DMS53 treated with DMSO at 0.1 percent for 48 hours (cell line): ENCODE results near the gene TRIM2.
A peak's percentile ranks its signal among the peaks of the same experiment; 100 is the strongest.

Experiments used
- DNase-seq: peaks from one replicate; lab custom pipeline; 2025; ENCODE audit not compliant: unreplicated experiment; lab: John Stamatoyannopoulos, UW

Gene TRIM2

DNA sequence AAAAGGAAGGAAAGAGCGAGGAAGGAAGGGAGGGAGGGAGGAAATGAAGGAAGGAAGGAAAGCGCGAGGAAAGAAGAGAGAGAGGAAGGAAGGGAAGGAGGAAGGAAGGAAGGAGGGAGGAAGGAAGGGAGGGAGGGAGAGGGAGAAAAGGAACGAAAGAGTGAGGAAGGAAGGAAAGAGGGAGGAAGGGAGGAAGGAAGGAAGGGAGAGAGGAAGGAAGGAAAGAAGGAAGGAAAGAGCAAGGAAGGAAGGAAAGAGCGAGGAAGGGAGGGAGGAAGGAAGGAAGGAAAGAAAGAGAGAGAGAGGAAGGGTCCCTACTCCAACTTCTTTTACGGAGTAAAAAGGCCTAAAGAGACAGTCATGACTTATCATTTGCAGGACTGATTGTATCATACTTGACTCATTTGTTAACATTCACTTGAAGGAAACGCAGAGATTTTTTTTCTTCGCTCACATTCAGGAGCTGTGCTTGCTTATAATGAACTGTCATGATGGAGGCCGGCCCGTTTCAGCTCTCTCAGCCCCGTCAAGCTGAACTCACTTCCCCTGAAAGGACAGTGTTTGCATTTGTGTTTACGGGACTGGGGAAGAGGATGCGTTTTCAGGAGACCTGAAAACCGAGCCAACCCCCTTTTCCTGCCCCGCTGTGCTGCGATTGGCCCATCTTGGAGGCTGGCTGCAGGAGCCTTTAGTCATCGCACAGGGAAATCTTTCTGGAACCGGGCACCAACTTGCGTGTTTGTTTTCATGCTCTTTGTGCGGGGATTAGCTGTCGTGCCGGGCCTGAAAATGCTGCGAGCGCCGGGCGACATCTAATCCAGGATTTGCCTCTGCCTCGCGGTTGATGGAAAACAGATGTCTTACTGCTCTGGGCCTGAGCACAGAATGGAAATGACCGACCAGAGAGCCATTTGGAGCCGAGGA lies 17.8 kb downstream of the TRIM2 start:
- no peak for DNase-seq

- no peak for DNase-seq
Observed at GRCh38 chr4:153222707-153223426, 18.6 kb downstream of the TRIM2 start.

- DNase-seq = no peak
Observed at GRCh38 chr4:153223427-153223801, 19.2 kb downstream of the TRIM2 start.

- peak; percentile 36 for DNase-seq
Observed at GRCh38 chr4:153223930-153224329, 19.7 kb downstream of the TRIM2 start.

- no peak for DNase-seq
Observed at GRCh38 chr4:153224474-153224873, 20.2 kb downstream of the TRIM2 start.

- DNase-seq = no peak
Observed at GRCh38 chr4:153227469-153228075, 23.3 kb downstream of the TRIM2 start.

DNA sequence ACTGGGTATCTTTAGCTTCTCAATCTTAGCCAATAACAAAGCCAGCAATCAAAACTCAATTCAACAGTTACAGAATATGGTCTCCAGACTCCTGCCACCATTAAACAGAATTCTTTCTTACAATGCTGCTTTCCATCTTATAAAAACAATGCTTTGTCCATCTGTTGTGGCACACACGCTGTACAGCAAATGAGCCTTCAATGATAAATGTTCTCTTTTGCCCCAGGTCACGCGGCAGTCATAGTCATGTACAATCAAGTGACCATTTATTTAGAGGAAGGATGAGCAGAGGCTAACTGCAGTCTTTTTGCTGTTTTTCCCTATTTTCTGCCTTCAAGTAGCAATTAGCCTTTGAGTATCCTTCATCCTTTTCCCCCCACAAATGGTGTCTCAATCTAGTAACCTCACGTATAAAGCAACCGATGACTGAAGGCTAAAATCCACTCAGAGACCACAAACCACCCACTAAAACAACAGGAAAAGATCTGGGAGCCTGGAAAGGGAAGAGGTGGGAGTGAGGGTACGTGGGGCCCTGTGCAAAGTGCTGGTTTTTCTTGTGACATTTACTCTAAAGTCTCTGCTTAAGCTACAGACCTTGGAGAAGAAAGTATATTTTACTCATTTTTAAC lies 24.4 kb downstream of the TRIM2 start:
- DNase-seq = no peak

DNA sequence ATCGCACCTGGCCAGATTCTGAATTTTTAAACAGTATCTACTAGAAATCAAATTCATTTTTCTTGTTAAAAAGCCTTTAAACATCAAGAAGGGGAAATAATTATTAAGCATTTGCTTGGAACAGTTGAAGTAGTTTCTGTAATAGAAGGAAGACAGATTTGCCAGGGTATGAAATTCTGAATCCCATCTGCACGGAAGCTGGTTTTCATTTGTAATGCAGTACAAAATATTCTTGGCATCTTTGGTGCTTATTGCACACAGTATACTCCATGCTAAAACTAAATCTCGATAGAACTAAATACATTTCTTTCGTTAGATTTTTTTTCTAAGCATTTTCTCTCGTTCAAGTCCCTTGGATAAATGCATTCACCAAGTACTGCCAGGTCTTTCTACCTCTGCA lies 25.3 kb downstream of the TRIM2 start:
- DNase-seq = no peak

DNA sequence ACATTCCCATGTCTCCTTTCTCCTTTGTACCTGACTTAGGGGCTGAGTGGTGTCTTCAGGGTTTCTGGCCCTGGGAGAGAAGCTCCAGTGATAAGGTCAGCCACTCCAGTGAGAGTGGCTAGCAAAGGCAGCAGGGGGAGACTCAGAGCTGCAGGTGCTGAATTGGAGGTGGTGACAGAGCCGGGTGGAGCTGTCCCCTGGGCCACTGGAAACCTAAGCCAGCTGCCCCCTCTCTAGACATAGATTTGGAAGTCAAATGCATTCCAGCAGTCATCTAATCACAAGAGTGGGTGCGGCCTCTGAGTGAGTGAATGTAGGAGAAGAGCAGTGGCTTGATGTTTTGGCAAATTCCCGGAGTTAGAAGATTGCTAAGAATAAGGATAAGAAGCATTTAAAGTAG lies 28.5 kb downstream of the TRIM2 start:
- DNase-seq = no peak

DNA sequence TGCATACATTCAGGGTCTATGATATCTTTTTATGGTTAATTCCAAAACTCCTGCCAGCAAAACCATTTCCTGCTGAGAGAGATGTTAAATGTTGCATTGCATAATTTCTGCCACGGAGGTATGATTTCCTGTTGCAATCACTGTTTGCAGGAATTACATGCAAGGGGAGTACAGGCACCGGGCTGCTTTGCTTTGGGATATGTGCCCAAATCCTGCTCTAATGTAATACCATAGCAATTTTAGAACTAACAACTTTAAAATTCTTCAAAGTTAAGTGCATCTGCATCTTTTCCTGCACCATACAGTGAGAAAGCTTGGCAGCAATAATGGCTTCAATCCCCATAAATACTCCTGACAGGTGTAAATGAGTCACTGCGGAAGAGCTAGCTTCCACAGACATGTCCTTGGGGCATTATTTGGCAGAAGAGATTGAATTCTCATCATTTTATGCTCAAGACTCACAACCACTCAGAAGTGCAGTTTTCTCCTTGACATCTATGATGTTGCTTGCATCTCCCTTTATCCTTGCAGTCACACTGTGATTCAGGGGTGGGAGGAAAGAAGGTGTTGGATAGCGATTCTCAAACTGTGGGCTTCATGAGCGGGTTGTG lies 29.6 kb downstream of the TRIM2 start:
- no peak for DNase-seq

GRCh38 chr4:153234885-153235284 lies 30.6 kb downstream of the TRIM2 start:
- no peak for DNase-seq

- no peak for DNase-seq
Observed at GRCh38 chr4:153238135-153238919, 34.1 kb downstream of the TRIM2 start.

DNA sequence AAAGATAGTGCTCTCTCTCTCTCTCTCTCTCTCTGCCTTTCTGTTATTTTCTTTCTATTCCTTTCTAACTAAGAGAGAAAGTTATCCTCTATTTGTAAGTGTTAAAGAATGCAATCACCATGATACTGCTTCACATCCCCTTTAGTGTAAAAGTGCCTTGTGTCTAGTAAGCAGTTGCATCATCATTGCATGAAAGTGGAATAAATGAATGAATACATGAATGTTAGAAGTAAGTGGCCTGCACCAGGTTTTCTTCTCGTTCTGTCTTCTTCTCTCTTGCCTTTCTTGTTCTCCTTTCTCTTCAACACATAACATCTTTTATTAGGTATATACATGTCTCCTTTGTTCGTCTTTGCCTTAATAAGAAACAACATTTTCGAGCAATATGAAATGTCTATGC lies 35.2 kb downstream of the TRIM2 start:
- no peak for DNase-seq

DNA sequence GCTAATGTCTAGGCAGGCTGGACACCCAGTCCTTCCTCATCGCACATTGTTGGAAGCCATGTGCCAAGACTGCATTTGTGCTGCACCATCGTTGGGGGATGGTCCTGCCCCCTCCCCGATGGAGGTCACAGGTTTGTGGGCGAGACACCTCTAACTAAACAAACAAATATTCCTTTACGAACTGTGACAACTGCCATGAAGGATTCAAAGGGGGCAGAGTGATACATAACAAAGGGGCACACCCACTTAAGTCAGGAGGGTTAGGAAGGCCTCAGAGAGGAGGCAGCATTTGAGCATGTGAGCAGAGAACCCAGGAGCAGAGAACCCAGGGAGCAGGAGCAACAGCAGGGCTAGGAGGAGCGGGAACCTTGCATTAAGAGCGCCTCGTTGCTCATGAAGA lies 37.1 kb downstream of the TRIM2 start:
- no peak for DNase-seq

- no peak for DNase-seq
Observed at GRCh38 chr4:153241970-153242838, 38.0 kb downstream of the TRIM2 start.

- no peak for DNase-seq
Observed at GRCh38 chr4:153242839-153243324, 38.6 kb downstream of the TRIM2 start.

DNA sequence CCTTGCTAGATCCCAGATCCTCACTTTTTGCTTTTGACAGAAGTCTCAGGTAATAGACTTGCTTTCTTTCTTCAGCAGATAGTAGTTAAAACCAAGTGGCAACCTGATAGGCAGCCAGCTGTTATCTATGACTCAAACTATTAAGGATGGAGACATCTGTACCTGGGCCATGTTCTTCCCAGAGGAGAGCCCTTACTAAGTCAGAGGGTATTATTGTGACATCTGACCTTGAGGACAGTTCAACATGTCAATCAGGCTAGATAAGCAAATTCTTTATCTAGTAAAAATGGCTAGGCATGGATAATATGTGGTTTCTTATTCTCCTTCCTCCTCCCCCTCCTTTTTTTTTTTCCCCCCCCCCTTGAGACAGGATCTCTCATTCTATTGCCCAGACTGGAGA lies 39.2 kb downstream of the TRIM2 start:
- no peak for DNase-seq

DNA sequence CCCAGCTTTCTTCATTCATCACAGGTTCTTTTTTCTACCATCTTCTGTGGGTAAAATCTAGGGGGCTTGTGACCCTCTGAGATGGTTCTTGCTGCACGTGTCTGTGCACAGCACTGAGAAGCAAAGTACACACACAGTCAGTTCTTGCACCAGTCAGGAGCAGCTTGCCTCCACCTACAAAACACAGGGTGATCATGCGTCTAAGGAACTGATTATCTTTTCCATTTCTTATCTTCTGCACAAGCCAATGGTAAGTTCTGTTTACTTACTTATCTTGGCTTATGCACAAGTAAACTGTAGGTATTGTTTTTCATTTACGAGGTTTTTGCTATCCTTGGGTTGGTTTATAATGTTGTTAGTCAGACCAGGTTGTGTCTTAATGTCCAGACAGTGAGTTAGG lies 40.7 kb downstream of the TRIM2 start:
- no peak for DNase-seq

DNA sequence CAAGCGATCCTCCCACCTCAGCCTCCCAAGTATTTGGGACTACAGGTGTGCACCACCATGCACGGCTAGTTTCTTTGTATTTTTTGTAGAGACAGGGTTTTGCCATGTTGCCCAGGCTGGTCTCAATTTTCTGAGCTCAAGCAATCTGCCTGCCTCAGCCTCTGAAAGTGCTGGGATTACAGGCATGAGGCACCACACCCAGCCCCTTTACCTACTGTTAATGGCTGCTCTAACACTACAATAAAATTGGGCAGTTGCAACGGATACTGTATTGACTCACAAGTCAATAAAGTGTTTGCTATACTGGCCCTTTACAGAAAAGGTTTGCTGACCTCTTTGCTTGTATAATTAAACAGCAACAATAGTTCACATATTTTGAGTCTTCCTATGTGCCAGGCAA lies 41.5 kb downstream of the TRIM2 start:
- DNase-seq = no peak
